GM21786 (cell line): Measurements from ENCODE around the gene PDLIM1.

Experiments used
- ATAC-seq: cut with Tn5 transposase; IDR thresholded peaks from one replicate; pipeline ENCODE4 v1.9.1; 2021; ENCODE audit not compliant: unreplicated experiment

PDLIM1 gene

GRCh38 chr10:95265572-95265971, 25.2 kb downstream of the PDLIM1 start:
- ATAC-seq: no peak

- no peak for ATAC-seq
Observed at GRCh38 chr10:95264227-95265051, 26.4 kb downstream of the PDLIM1 start.

GRCh38 chr10:95263864-95264226, 27.0 kb downstream of the PDLIM1 start:
- ATAC-seq: no peak

GRCh38 chr10:95262763-95263518, 27.9 kb downstream of the PDLIM1 start:
- ATAC-seq: no peak

- no peak for ATAC-seq
Observed at GRCh38 chr10:95261926-95262325, 28.9 kb downstream of the PDLIM1 start.

GRCh38 chr10:95260909-95261552, 29.8 kb downstream of the PDLIM1 start:
- no peak for ATAC-seq

- no peak for ATAC-seq
Observed at GRCh38 chr10:95260397-95260881, 30.4 kb downstream of the PDLIM1 start.

GRCh38 chr10:95257849-95258248, 33.0 kb downstream of the PDLIM1 start:
- ATAC-seq: no peak

- no peak for ATAC-seq
Observed at GRCh38 chr10:95256268-95256667, 34.5 kb downstream of the PDLIM1 start.

- no peak for ATAC-seq
Observed at GRCh38 chr10:95254629-95255028, 36.2 kb downstream of the PDLIM1 start.

- no peak for ATAC-seq
Observed at GRCh38 chr10:95253686-95254085, 37.1 kb downstream of the PDLIM1 start.

- ATAC-seq: no peak
Observed at GRCh38 chr10:95253007-95253406, 37.8 kb downstream of the PDLIM1 start.

- no peak for ATAC-seq
Observed at GRCh38 chr10:95250856-95251255, 39.9 kb downstream of the PDLIM1 start.

GRCh38 chr10:95249467-95249866, 41.3 kb downstream of the PDLIM1 start:
- no peak for ATAC-seq

GRCh38 chr10:95248989-95249388, 41.8 kb downstream of the PDLIM1 start:
- no peak for ATAC-seq

GRCh38 chr10:95247881-95248583, 42.8 kb downstream of the PDLIM1 start:
- ATAC-seq: no peak

GRCh38 chr10:95247200-95247880, 43.5 kb downstream of the PDLIM1 start:
- ATAC-seq: no peak

- peak; percentile 30 for ATAC-seq
Observed at GRCh38 chr10:95246582-95247051, 44.2 kb downstream of the PDLIM1 start.

- ATAC-seq: peak; percentile 88
Observed at GRCh38 chr10:95245425-95246055, 45.3 kb downstream of the PDLIM1 start.

- no peak for ATAC-seq
Observed at GRCh38 chr10:95244152-95244551, 46.7 kb downstream of the PDLIM1 start.
